Measurements from ENCODE around the gene NCS1.

NCS1 gene

DNA sequence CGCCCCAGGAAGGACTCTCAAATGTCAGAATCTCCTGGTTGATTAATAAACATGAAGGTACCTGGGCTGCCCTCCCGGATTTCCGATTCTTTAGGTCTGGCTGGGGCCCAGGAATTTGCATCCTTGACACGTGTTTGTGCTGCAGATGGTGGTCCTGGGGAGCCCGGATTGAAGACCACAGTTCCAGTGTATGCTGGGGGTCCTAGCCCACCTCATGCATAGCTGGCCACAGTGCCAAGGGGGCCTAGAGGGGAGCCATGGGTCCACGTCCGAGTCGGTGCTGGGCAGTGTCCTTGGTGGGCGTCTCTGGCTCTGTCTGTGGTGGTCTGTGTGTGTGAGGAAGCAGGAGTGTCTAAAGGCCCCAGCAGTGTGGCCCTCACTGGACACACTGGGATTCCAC is 3.2 kb downstream of the NCS1 start:
- TF ChIP-seq CTCF (conservative IDR thresholded peaks at IDR 0.05): no peak
- no peak overlapping the region for H3K27ac ChIP-seq

- no peak overlapping the region for H3K27ac ChIP-seq
These were observed 4.6 kb downstream of the NCS1 start for GRCh38 chr9:130176760-130177159.

GRCh38 chr9:130177898-130178805 is 5.9 kb downstream of the NCS1 start:
- no peak overlapping the region for H3K27ac ChIP-seq
- TF ChIP-seq CTCF (conservative IDR thresholded peaks at IDR 0.05): no peak

More at GRCh38 chr9:130176760-130177159, 4.6 kb downstream of the NCS1 start:
- no peak for TF ChIP-seq CTCF (conservative IDR thresholded peaks at IDR 0.05)

DNA sequence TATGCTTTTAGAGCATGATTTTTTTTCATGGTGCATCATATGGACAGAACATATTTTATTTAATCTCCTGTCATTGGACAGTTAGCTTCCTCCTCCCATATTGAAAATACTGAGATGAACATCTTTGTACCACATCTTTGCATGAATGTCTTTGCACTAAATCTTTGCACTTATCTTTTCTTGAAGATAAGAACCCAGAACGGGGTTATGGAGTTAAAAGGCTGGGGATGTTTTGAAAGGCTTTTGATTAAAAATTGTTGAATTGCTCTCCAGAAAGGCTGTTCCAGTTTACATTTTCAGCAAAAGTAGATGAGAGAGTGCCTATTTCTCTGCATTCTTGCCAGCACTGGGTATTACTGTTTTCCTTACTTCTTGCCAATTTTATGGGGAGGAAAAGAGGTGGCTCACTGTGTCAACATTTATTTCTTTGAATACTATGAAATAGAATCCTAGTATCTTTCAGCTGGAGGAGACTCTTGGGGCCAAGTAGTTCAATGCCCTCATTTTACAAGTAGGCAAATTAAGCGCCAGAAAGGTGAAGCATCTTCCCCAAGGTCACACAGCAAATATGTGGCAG is 7.2 kb downstream of the NCS1 start:
- H3K27ac ChIP-seq: no peak overlapping the region
- no peak for TF ChIP-seq CTCF (conservative IDR thresholded peaks at IDR 0.05)

- H3K27ac ChIP-seq: no peak overlapping the region
- no peak for TF ChIP-seq CTCF (conservative IDR thresholded peaks at IDR 0.05)
These were observed 8.3 kb downstream of the NCS1 start for GRCh38 chr9:130180516-130180915.

GRCh38 chr9:130181678-130182380 is 9.6 kb downstream of the NCS1 start:
- H3K27ac ChIP-seq: no peak overlapping the region
- TF ChIP-seq CTCF (conservative IDR thresholded peaks at IDR 0.05): no peak

- TF ChIP-seq CTCF (conservative IDR thresholded peaks at IDR 0.05): no peak
- H3K27ac ChIP-seq: no peak overlapping the region
These were observed 10.2 kb downstream of the NCS1 start for GRCh38 chr9:130182381-130182909.

All from VCaP (cell line).